A549 (cell line): Measurements from ENCODE around the gene PROSER3. TPM values are rescaled to one million over a fixed set of nuclear protein-coding genes. Genes with fewer than 3 reads are reported as not detected.

Experiments used
- ATAC-seq, 2 experiments: fragments of 200-7000 bp in 1 of 2; fragments of >200 bp in 1 of 2; cut with Nextera tagmentation in 1 of 2; cut with Tn5 transposase in 1 of 2; 3 replicates each; pipeline versions ENCODE4 v1.8.0 to v1.9.1; 2018 to 2020; ENCODE audit warnings: mild to moderate bottlenecking in 1 of 2, moderate library complexity in 1 of 2
- CTCF ChIA-PET: fragments of 300-600 bp; sonication (Branson Sonifier 250); formaldehyde crosslinking; extraction: SDS; loops from one replicate; lab custom pipeline; 2021; ENCODE audit warnings: antibody characterized with exemption, inconsistent platforms; lab: Yijun Ruan, JAX
- POLR2A ChIA-PET: fragments of 350-600 bp; formaldehyde crosslinking; extraction: SDS; loops from one replicate; lab custom pipeline; 2021; ENCODE audit warnings: antibody characterized with exemption, inconsistent platforms; lab: Yijun Ruan, JAX
- DNase-seq, 2 experiments: peaks; one replicate each; pipeline versions ENCODE4 v3.0.0 to v3.0.0-alpha.2; 2011 to 2016; ENCODE audit warnings: low read depth in 1 of 2, low spot score in 1 of 2
- FAIRE-seq: peaks from 2 replicates; lab custom pipeline; 2011; peaks lifted over from hg19 to GRCh38; lab: Jason Lieb, UNC
- H3K27ac ChIP-seq, 2 experiments: fragments of >200 bp; sonication (Bioruptor Twin); formaldehyde crosslinking; 3 replicates each; pipeline ENCODE4 v1.5.1; 2016 to 2017
- H3K4me1 ChIP-seq: fragments of >200 bp; sonication (Bioruptor Twin); formaldehyde crosslinking; 3 replicates; pipeline ENCODE4 v1.6.1; 2016
- H3K4me2 ChIP-seq: fragments of >200 bp; sonication (Bioruptor Twin); formaldehyde crosslinking; 3 replicates; pipeline ENCODE4 v1.6.1; 2016
- H3K4me3 ChIP-seq: fragments of >200 bp; sonication (Bioruptor Twin); formaldehyde crosslinking; 3 replicates; pipeline ENCODE4 v1.5.1; 2016
- H3K9me3 ChIP-seq: fragments of >200 bp; sonication (Bioruptor Twin); formaldehyde crosslinking; 3 replicates; pipeline ENCODE4 v1.6.1; 2016
- BCL3 ChIP-seq: fragments of >200 bp; sonication (Bioruptor Twin); formaldehyde crosslinking; IDR thresholded peaks from 3 replicates; pipeline ENCODE4 v1.6.1; 2016
- BHLHE40 ChIP-seq: IDR thresholded peaks from 2 replicates; pipeline ENCODE4 v1.6.1; 2012; ENCODE audit warnings: low read depth, low read length, inconsistent platforms
- E2F6 ChIP-seq: IDR thresholded peaks from 2 replicates; pipeline ENCODE4 v1.6.1; 2012; ENCODE audit warnings: low read depth, borderline replicate concordance
- EHF ChIP-seq: fragments of 250-450 bp; sonication (Bioruptor Pico); IDR thresholded peaks from 2 replicates; pipeline ENCODE4 v1.5.0; 2020; ENCODE audit warnings: mild to moderate bottlenecking
- EHMT2 ChIP-seq: fragments of 200-600 bp; sonication (generic); IDR thresholded peaks from 2 replicates; pipeline ENCODE4 v1.6.1; 2016; ENCODE audit warnings: antibody characterized with exemption, low read depth, mild to moderate bottlenecking, moderate library complexity
- EP300 ChIP-seq, 2 experiments: fragments of >200 bp; sonication (Bioruptor Twin); formaldehyde crosslinking; IDR thresholded peaks; 2 replicates in 1 of 2; 3 replicates in 1 of 2; pipeline ENCODE4 v1.6.1; 2016 to 2017
- ESRRA ChIP-seq: fragments of 150-350 bp; IDR thresholded peaks from 2 replicates; pipeline ENCODE4 v1.6.1; 2014; ENCODE audit warnings: mild to moderate bottlenecking, low read length, borderline replicate concordance
- FOSB ChIP-seq: fragments of 250-450 bp; sonication (Bioruptor Pico); IDR thresholded peaks from 2 replicates; pipeline ENCODE4 v1.5.0; 2020; ENCODE audit warnings: mild to moderate bottlenecking, moderate library complexity
- FOSL2 ChIP-seq, 2 experiments: fragments of 450-650 bp in 1 of 2; fragments of >200 bp in 1 of 2; sonication (Bioruptor Twin) in 1 of 2; formaldehyde crosslinking; IDR thresholded peaks; 2 replicates each; pipeline versions ENCODE4 v1.5.0 to v1.6.1; 2016 to 2020; ENCODE audit warnings: mild to moderate bottlenecking in 1 of 2, moderate library complexity in 1 of 2
- HOXA7 ChIP-seq: fragments of 250-450 bp; sonication (Bioruptor Pico); IDR thresholded peaks from 2 replicates; pipeline ENCODE4 v1.5.0; 2020; ENCODE audit warnings: mild to moderate bottlenecking, moderate library complexity
- HOXB13 ChIP-seq: fragments of 250-450 bp; sonication (Bioruptor Pico); IDR thresholded peaks from 2 replicates; pipeline ENCODE4 v1.5.0; 2020; ENCODE audit warnings: low read depth, mild to moderate bottlenecking, moderate library complexity
- POLR2AphosphoS2 ChIP-seq: conservative IDR thresholded peaks from 2 replicates; pipeline ENCODE4 v1.6.1; 2012; ENCODE audit warnings: low read length, improper control_type of control experiment, inconsistent platforms
- RAD21 ChIP-seq, 2 experiments: fragments of >200 bp in 1 of 2; sonication (Bioruptor Twin) in 1 of 2; formaldehyde crosslinking in 1 of 2; IDR thresholded peaks in 1 of 2; conservative IDR thresholded peaks in 1 of 2; 2 replicates in 1 of 2; 3 replicates in 1 of 2; pipeline ENCODE4 v1.6.1; 2012 to 2018; ENCODE audit warnings: inconsistent platforms in 1 of 2
- RCOR1 ChIP-seq: fragments of 150-350 bp; IDR thresholded peaks from 2 replicates; pipeline ENCODE4 v1.6.1; 2014; ENCODE audit warnings: antibody characterized with exemption, low read length, low read depth
- RFX5 ChIP-seq: fragments of 450-650 bp; IDR thresholded peaks from 2 replicates; pipeline ENCODE4 v1.7.1; 2014; ENCODE audit warnings: antibody characterized with exemption, mild to moderate bottlenecking, moderate library complexity
- SMC3 ChIP-seq: fragments of >200 bp; sonication (Bioruptor Twin); formaldehyde crosslinking; IDR thresholded peaks from 3 replicates; pipeline ENCODE4 v1.6.1; 2018; ENCODE audit warnings: inconsistent platforms
- SREBF2 ChIP-seq: fragments of 450-650 bp; IDR thresholded peaks from 2 replicates; pipeline ENCODE4 v1.6.1; 2014; ENCODE audit warnings: mild to moderate bottlenecking, moderate library complexity
- TFCP2L1 ChIP-seq: fragments of 250-450 bp; sonication (Bioruptor Pico); IDR thresholded peaks from 2 replicates; pipeline ENCODE4 v1.5.0; 2021; ENCODE audit warnings: mild to moderate bottlenecking
- USF2 ChIP-seq: fragments of 450-650 bp; IDR thresholded peaks from 2 replicates; pipeline ENCODE4 v1.6.1; 2014; ENCODE audit warnings: antibody characterized with exemption
- WGBS: methylation state at CpG from one replicate; pipeline ENCODE4 v1.1.6; 2017; ENCODE audit errors: missing lambda C conversion rate; 5-methylcytosine and 5-hydroxymethylcytosine counted together
- polyA plus RNA-seq, 4 experiments: library from polyadenylated mRNA; depleted of rRNA in 3 of 4; stranded (reverse); fragments of >200 nt; fragmentation: RNase III in 1 of 4; extraction: RNeasy Plus Mini Kit Qiagen cat#74134 plus additional on column Dnase treatment in 1 of 4; gene quantifications; 2 replicates in 3 of 4; 3 replicates in 1 of 4; pipeline ENCODE4 v1.2.3, GENCODE V29; 2011 to 2017
- TF ChIP-seq, protein P1 (sequence below): fragments of 250-450 bp; sonication (Bioruptor Pico); IDR thresholded peaks from 2 replicates; pipeline ENCODE4 v1.5.0; 2021; ENCODE audit warnings: mild to moderate bottlenecking, moderate library complexity, borderline replicate concordance

The PROSER3 gene
- polyA plus RNA-seq, 2 of the 4 experiments (the other 2 are of a cell fraction), result 19.5 to 24.4 TPM

DNA sequence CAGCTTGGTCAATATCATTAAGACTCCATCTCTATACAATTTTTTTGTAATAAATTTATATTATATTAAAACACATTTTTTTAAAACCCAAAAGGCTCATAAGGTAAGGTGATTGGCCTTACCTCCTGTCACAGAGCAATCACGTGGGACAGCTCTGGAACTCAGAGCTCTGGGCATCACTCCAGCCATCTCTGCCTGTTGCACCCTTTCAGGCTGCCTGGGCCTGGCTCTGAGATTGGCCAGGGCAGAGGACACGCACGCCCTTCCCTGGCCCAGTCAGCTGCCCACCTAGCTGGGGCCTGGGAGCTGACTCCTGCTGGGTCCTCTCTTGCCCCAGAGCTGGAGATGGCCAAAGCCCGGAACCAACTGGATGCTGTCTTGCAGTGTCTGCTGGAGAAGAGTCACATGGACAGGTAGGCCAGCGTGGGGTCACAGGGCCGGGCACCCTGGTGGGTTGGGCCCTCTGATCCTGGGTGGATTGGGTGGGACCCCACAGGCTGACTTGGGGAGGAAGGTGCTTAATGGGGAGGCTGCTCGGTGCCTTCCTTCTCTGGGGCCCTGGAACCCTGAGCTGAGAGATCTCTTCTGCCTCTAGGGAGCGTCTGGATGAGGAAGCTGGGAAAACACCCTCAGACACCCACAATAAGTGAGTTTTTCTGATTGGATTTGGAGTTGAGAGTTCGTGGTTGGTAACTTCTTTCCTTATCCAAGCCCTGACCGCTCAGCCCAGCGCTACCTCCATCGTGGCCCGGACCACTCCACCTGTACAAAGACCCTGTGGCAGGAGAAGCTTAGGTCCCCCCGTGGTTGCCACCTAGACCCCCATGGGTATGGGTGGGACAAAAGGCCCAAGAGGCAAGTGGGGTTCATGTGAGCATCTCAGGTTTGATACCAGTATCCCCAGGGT is 5.9 kb upstream of the PROSER3 start:
- no peak overlapping the region for H3K4me3 ChIP-seq
- H3K9me3 ChIP-seq, result no peaks in the 10 kb centered on the region
- POLR2A ChIA-PET, result no interaction called here
- no peak overlapping the region for H3K27ac ChIP-seq
- no peak overlapping the region for H3K4me2 ChIP-seq
- FAIRE-seq, result no peak
- TF ChIP-seq RAD21 (conservative IDR thresholded peaks at IDR 0.05 in 1 of 2, IDR thresholded peaks at IDR 0.05 in 1 of 2) (no peak), BHLHE40 (no peak), HOXA7 (CRISPR knock-in tag) (no peak), RCOR1 (no peak), TFCP2L1 (CRISPR knock-in tag) (no peak), RFX5 (no peak), E2F6 (no peak), ESRRA (no peak), BCL3 (no peak), SMC3 (no peak), EP300 (IDR thresholded peaks at IDR 0.05) (no peak), HOXB13 (CRISPR knock-in tag) (no peak), SREBF2 (no peak)
- TF ChIP-seq, protein P1, sequence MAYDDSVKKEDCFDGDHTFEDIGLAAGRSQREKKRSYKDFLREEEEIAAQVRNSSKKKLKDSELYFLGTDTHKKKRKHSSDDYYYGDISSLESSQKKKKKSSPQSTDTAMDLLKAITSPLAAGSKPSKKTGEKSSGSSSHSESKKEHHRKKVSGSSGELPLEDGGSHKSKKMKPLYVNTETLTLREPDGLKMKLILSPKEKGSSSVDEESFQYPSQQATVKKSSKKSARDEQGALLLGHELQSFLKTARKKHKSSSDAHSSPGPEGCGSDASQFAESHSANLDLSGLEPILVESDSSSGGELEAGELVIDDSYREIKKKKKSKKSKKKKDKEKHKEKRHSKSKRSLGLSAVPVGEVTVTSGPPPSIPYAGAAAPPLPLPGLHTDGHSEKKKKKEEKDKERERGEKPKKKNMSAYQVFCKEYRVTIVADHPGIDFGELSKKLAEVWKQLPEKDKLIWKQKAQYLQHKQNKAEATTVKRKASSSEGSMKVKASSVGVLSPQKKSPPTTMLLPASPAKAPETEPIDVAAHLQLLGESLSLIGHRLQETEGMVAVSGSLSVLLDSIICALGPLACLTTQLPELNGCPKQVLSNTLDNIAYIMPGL (CRISPR knock-in tag), result no peak
- TF ChIP-seq, all 56 proteins: peak for 0
- DNase-seq (no peak), ATAC-seq (no peak)
- 91% methylated on average over 14 of the region's 14 CpGs for WGBS
- CTCF ChIA-PET, result interaction anchor here (0.6 to 1.7 kb wide), 7 partner anchors 9 to 204 kb away, joined by 3 to 12 read pairs (median 3); partner anchors contain the start of gene IGFLR1
- H3K4me1 ChIP-seq, result peaks cover 17% of the 10 kb centered on the region

DNA sequence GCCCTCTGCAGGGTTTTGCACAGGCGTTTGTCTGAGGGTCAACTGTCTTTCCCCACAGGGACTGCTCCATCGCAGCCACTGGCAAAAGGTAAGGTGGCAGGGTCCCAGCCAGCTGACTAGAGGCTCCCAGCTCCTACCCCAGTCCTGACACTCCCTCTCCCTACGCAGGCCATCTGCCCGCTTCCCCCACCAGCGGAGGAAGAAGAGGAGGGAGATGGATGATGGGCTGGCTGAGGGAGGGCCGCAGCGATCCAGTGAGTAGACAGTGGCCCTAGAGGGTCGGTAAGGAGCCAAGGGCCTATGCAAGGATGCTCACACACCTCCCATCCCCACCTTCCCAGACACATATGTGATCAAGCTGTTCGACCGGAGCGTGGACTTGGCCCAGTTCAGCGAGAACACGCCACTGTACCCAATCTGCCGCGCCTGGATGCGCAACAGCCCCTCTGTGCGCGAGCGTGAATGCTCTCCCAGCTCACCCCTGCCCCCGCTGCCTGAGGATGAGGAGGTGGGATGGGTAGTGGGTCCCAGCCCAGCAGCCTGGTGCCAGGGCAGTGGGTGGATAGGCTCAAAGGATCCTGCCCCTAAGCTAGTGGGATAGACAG is 5.1 kb upstream of the PROSER3 start:
- DNase-seq (no peak), FAIRE-seq (no peak)
- no peak overlapping the region for H3K4me3 ChIP-seq
- H3K4me2 ChIP-seq, result no peak overlapping the region
- H3K9me3 ChIP-seq, result no peaks in the 10 kb centered on the region
- POLR2A ChIA-PET, result no interaction called here
- H3K27ac ChIP-seq, result no peak overlapping the region
- peaks cover 15% of the 10 kb centered on the region for H3K4me1 ChIP-seq
- no peak for TF ChIP-seq HOXB13 (CRISPR knock-in tag)
- no peak for TF ChIP-seq POLR2AphosphoS2
- TF ChIP-seq USF2, result no peak
- TF ChIP-seq EHF (CRISPR knock-in tag), result no peak
- TF ChIP-seq FOSL2 (IDR thresholded peaks at IDR 0.05), result no peak
- TF ChIP-seq FOSL2 (CRISPR knock-in tag; IDR thresholded peaks at IDR 0.05), result no peak
- TF ChIP-seq FOSB (CRISPR knock-in tag), result no peak
- TF ChIP-seq RCOR1, result no peak
- no peak for TF ChIP-seq RAD21 (conservative IDR thresholded peaks at IDR 0.05 in 1 of 2, IDR thresholded peaks at IDR 0.05 in 1 of 2)
- no peak for TF ChIP-seq EHMT2
- no peak for TF ChIP-seq BHLHE40
- TF ChIP-seq, all 56 proteins: peak for 0
- WGBS, result 96% methylated on average over 20 of the region's 20 CpGs
- CTCF ChIA-PET, result interaction anchor here (0.9 to 1.6 kb wide), 4 partner anchors 10 to 58 kb away, joined by 3 to 5 read pairs (median 3); partner anchors contain the start of gene IGFLR1
- ATAC-seq, result no peak
